ENCODE results near the gene ATP6V0C. TPM values are rescaled to one million over a fixed set of nuclear protein-coding genes. Genes with fewer than 3 reads are reported as not detected.

ATP6V0C gene
- total RNA-seq, 1 donor from 2014 or later = 155 TPM

GRCh38 chr16:2497116-2497630 lies 16.6 kb upstream of the ATP6V0C start:
- Mint-ChIP-seq H3K27ac (no peak overlapping the region), H3K9me3 (no peaks in the 10 kb centered on the region), H3K27me3 (no peaks in the 10 kb centered on the region), H3K4me1 (ENCODE audit: unreplicated experiment) (peaks cover 7% of the 10 kb centered on the region), H3K4me3 (no peak overlapping the region), H3K36me3 (no peaks in the 10 kb centered on the region)
- TF ChIP-seq CTCF (conservative IDR thresholded peaks at IDR 0.05) = no peak
- no peak for DNase-seq (ENCODE audit: extremely low spot score, unreplicated experiment)

- no peak for TF ChIP-seq CTCF (conservative IDR thresholded peaks at IDR 0.05)
- Mint-ChIP-seq H3K27me3 (no peaks in the 10 kb centered on the region), H3K9me3 (no peaks in the 10 kb centered on the region), H3K36me3 (no peaks in the 10 kb centered on the region), H3K4me1 (ENCODE audit: unreplicated experiment) (peaks cover 10% of the 10 kb centered on the region), H3K4me3 (no peak overlapping the region), H3K27ac (no peak overlapping the region)
- DNase-seq (ENCODE audit: extremely low spot score, unreplicated experiment) = no peak
Observed at GRCh38 chr16:2497695-2498484, 15.9 kb upstream of the ATP6V0C start.

- H3K9me3 Mint-ChIP-seq = no peaks in the 10 kb centered on the region
- H3K36me3 Mint-ChIP-seq = no peaks in the 10 kb centered on the region
- no peak for TF ChIP-seq CTCF (conservative IDR thresholded peaks at IDR 0.05)
- H3K27me3 Mint-ChIP-seq = no peaks in the 10 kb centered on the region
- H3K4me1 Mint-ChIP-seq (ENCODE audit: unreplicated experiment) = peaks cover 11% of the 10 kb centered on the region
- no peak overlapping the region for H3K27ac Mint-ChIP-seq
- H3K4me3 Mint-ChIP-seq = no peak overlapping the region
- DNase-seq (ENCODE audit: extremely low spot score, unreplicated experiment) = no peak
Observed at GRCh38 chr16:2498531-2499253, 15.1 kb upstream of the ATP6V0C start.

GRCh38 chr16:2499454-2499853 lies 14.3 kb upstream of the ATP6V0C start:
- H3K4me1 Mint-ChIP-seq (ENCODE audit: unreplicated experiment) = peaks cover 11% of the 10 kb centered on the region
- no peak for DNase-seq (ENCODE audit: extremely low spot score, unreplicated experiment)
- no peak for TF ChIP-seq CTCF (conservative IDR thresholded peaks at IDR 0.05)
- H3K27ac Mint-ChIP-seq = no peak overlapping the region
- no peak overlapping the region for H3K4me3 Mint-ChIP-seq
- no peaks in the 10 kb centered on the region for H3K27me3 Mint-ChIP-seq
- H3K9me3 Mint-ChIP-seq = no peaks in the 10 kb centered on the region
- H3K36me3 Mint-ChIP-seq = no peaks in the 10 kb centered on the region

GRCh38 chr16:2499890-2500429 lies 13.8 kb upstream of the ATP6V0C start:
- H3K27me3 Mint-ChIP-seq = no peaks in the 10 kb centered on the region
- DNase-seq (ENCODE audit: extremely low spot score, unreplicated experiment) = no peak
- peaks cover 11% of the 10 kb centered on the region for H3K4me1 Mint-ChIP-seq (ENCODE audit: unreplicated experiment)
- no peak for TF ChIP-seq CTCF (conservative IDR thresholded peaks at IDR 0.05)
- no peaks in the 10 kb centered on the region for H3K36me3 Mint-ChIP-seq
- H3K27ac Mint-ChIP-seq = no peak overlapping the region
- H3K9me3 Mint-ChIP-seq = no peaks in the 10 kb centered on the region
- H3K4me3 Mint-ChIP-seq = no peak overlapping the region
